Measurements from ENCODE around the gene ACAP3.

GRCh38 chr1:1283821-1284220 is 23.9 kb downstream of the ACAP3 start:
- TF ChIP-seq, protein P1, sequence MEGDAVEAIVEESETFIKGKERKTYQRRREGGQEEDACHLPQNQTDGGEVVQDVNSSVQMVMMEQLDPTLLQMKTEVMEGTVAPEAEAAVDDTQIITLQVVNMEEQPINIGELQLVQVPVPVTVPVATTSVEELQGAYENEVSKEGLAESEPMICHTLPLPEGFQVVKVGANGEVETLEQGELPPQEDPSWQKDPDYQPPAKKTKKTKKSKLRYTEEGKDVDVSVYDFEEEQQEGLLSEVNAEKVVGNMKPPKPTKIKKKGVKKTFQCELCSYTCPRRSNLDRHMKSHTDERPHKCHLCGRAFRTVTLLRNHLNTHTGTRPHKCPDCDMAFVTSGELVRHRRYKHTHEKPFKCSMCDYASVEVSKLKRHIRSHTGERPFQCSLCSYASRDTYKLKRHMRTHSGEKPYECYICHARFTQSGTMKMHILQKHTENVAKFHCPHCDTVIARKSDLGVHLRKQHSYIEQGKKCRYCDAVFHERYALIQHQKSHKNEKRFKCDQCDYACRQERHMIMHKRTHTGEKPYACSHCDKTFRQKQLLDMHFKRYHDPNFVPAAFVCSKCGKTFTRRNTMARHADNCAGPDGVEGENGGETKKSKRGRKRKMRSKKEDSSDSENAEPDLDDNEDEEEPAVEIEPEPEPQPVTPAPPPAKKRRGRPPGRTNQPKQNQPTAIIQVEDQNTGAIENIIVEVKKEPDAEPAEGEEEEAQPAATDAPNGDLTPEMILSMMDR (IDR thresholded peaks at IDR 0.05) = no peak
- no peak for TF ChIP-seq POLR2A (IDR thresholded peaks at IDR 0.05)

Measured in tibial nerve (tissue), 3 donors.